Muscle of arm (tissue), 14 donors: ENCODE measurements around the gene SMIM13. TPM values are rescaled to one million over a fixed set of nuclear protein-coding genes. Genes with fewer than 3 reads are reported as not detected.

Source experiments
- DNase-seq: peaks from one replicate; pipeline ENCODE4 v3.0.0-alpha.2; 2013
- long read RNA-seq, 11 donors: transcript quantifications; one replicate each; lab custom pipeline, GENCODE V29; 2026
- polyA plus RNA-seq, 12 donors: library from polyadenylated mRNA; unstranded; fragments of 120-200 nt; gene quantifications; one replicate each; pipeline ENCODE4 v1.2.1, GENCODE V29; 2013; ENCODE audit not compliant: insufficient read length in 12 of 12

SMIM13 gene
- polyA plus RNA-seq = 10 to 100 TPM in 10 of 12 donors, 1 to 10 TPM in 1, not detected in 1; 9.7 to 15.0 (median 11.5) TPM
- long read RNA-seq, donor 1, full-length matches to known transcripts = 3 of 3 reads
- long read RNA-seq, donor 1, partial matches to known transcripts = 0 of 3 reads
- long read RNA-seq, donor 1, other reads (novel, unspliced or antisense) = 0 of 3 reads
- long read RNA-seq, donor 2, full-length matches to known transcripts = 7 of 7 reads
- long read RNA-seq, donor 2, partial matches to known transcripts = 0 of 7 reads
- long read RNA-seq, donor 2, other reads (novel, unspliced or antisense) = 0 of 7 reads
- long read RNA-seq, donor 3, full-length matches to known transcripts = 2 of 2 reads
- long read RNA-seq, donor 3, partial matches to known transcripts = 0 of 2 reads
- long read RNA-seq, donor 3, other reads (novel, unspliced or antisense) = 0 of 2 reads
- long read RNA-seq, donor 4, full-length matches to known transcripts = 1 of 1 reads
- long read RNA-seq, donor 4, partial matches to known transcripts = 0 of 1 reads
- long read RNA-seq, donor 4, other reads (novel, unspliced or antisense) = 0 of 1 reads
- long read RNA-seq, donor 5, full-length matches to known transcripts = 5 of 5 reads
- long read RNA-seq, donor 5, partial matches to known transcripts = 0 of 5 reads
- long read RNA-seq, donor 5, other reads (novel, unspliced or antisense) = 0 of 5 reads
- long read RNA-seq, donor 6, full-length matches to known transcripts = 2 of 2 reads
- long read RNA-seq, donor 6, partial matches to known transcripts = 0 of 2 reads
- long read RNA-seq, donor 6, other reads (novel, unspliced or antisense) = 0 of 2 reads
- long read RNA-seq, donor 7, full-length matches to known transcripts = 5 of 5 reads
- long read RNA-seq, donor 7, partial matches to known transcripts = 0 of 5 reads
- long read RNA-seq, donor 7, other reads (novel, unspliced or antisense) = 0 of 5 reads
- long read RNA-seq, donor 8, full-length matches to known transcripts = 6 of 6 reads
- long read RNA-seq, donor 8, partial matches to known transcripts = 0 of 6 reads
- long read RNA-seq, donor 8, other reads (novel, unspliced or antisense) = 0 of 6 reads
- long read RNA-seq, donor 9, full-length matches to known transcripts = 4 of 4 reads
- long read RNA-seq, donor 9, partial matches to known transcripts = 0 of 4 reads
- long read RNA-seq, donor 9, other reads (novel, unspliced or antisense) = 0 of 4 reads
- long read RNA-seq, donor 10, full-length matches to known transcripts = 5 of 5 reads
- long read RNA-seq, donor 10, partial matches to known transcripts = 0 of 5 reads
- long read RNA-seq, donor 10, other reads (novel, unspliced or antisense) = 0 of 5 reads
- long read RNA-seq, donor 11, full-length matches to known transcripts = 5 of 5 reads
- long read RNA-seq, donor 11, partial matches to known transcripts = 0 of 5 reads
- long read RNA-seq, donor 11, other reads (novel, unspliced or antisense) = 0 of 5 reads

DNA sequence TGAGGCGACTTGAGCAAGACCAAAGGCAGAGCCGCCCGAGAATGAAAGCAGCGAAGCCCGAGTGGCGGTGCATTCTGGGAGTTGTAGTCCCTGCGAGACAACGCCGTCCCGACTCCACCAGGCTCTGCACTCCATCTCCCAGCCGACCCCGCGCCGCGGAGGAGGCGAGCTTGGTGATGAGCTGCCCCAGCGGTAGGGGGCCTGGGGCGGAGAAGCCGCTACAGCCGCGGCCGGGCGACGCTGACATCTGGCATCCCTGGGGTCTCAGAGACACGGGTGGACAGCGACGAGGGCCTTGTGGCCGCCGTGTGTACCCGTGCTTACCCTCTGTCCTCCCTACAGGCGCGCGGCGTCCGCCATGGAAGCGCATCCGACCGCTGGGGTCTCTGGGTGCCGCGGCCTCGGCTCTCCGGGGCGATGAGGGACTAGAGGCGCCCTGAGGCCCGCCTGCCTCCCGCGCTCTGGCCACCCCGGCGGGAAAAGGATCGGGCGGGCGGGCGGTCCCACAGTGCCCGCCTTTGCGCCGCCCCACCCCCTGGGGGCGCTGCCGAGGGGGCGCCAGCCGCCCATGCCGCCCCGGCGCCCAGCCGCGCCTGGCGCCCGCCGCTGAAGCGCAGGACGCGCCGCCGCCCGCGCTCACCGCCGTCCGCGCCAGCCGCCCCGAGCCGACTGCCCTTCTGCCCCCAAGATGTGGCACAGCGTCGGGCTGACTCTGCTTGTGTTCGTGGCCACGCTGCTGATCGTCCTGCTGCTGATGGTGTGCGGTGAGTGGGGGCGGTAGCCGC lies at the start of gene SMIM13:
SMIM13 (plus strand) TSS at position 209 of the 785 bp plus-strand sequence; CDS start at position 689, 480 bp downstream.
- DNase-seq = peak; percentile 97

DNA sequence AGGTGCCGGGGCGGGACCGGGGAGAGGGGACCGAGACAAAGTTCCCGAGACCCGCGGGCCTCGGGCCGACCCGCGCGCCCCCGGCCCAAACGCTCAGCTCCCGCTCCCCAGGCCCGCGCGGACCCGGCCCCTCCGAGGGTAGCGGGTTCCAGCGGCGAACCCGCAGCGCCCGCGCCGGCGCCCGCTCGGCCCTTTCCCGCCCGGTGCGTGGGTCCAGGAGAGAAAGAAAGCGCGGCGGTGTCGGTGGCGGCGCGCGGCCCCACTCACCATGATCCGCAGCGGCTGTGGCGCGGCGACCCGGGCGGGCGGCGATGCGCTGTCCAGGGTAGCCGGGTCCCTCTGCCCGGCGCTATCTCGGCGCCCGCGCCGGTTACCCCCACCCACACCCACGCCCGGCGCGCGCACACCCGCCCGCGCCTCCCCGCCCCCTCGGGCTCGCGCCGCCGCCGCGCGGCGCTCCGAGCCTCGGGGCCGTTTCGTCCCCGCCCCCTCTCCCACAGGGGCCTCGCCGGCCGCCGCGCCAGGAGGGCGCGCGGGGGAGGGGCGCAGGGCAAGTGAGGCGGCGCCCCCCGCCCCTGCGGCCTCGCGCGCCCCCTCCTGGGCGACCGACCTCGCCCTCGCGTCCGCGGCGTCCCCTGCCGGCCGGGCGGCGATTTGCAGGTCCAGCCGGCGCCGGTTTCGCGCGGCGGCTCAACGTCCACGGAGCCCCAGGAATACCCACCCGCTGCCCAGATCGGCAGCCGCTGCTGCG lies 49.5 kb upstream of the SMIM13 start, which contains the start of gene ELOVL2:
ELOVL2 (minus strand) TSS at position 345 of the 751 bp plus-strand sequence; CDS start at position 270, 75 bp downstream.
- DNase-seq = peak; percentile 21

DNA sequence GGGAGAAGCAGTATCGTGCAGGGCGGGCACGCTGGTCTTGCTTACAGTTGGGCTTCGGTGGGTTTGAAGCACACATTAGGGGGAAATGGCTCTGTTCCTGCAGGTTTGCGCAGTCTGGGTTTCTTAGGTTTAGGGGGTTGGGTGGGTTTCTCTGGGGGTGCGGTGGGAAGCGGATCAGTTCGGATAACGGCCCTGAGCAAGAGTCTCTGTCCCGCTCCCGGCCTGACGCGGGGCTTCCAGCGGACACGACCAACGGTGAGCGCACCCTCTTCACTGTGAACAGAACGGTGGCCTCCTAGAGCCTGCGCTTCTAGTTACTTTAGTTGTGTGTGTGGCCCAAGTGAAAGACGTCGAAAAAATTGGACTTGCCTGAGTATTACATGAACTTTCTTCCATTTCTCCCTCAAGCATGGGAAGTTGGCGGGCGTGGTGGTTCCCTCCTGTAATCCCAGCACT lies 48.9 kb upstream of the SMIM13 start:
- no peak for DNase-seq

DNA sequence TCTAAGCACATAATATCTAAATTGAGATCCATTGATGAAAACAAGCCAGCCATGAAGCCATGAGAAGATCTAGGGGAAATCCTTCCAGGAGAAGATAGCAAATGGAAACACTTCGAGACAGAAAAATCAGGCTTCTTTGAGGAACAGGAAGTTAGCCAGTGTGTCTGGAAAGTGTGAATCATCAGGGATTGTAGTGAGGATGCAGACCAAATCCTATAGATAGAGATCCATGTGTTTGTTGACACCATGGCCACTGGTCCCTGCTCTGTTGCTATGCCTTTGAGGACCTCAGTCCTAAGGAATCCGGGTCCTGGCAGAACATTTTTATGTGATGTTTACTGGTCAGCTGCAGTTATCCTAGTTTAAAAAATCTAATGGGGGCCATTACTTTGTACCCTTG lies 42.9 kb upstream of the SMIM13 start:
- no peak for DNase-seq

DNA sequence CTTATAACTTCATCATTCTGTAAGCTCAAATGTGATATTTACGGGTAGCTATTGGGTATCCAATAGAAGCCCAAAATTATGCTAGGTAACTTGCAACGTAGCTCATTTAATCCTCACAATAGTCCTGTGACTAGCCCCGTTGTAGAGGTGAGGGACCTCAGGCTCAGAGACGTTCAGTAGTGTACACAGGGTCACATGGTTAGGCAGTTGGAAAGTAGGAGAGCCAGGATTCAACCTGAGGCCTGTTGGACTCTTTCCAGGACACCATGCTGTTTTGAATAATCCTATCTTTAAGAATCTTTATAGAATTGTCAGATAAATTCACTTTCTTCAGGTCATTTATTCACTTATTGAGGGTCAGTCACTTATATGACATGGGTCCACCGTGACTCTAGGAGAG lies 40.3 kb upstream of the SMIM13 start:
- DNase-seq = no peak

DNA sequence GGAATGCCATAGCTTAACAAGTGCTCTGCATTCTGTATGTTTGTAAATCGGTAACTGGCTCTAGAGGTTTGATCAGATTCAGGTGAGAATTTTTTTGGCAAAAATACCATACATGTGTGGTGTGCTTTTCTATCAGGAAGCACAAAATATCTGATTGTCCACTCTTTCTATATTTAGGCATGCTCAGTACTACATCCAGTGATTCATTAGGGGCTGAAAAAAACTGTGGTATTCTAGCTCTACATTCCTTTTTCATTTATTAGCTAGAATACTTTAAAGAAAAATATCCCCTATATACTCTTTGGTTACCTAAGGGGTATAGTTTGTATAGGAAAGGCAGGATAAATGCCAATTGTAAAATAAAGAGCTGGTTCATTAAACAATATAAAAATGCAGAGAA lies 38.9 kb upstream of the SMIM13 start:
- no peak for DNase-seq

DNA sequence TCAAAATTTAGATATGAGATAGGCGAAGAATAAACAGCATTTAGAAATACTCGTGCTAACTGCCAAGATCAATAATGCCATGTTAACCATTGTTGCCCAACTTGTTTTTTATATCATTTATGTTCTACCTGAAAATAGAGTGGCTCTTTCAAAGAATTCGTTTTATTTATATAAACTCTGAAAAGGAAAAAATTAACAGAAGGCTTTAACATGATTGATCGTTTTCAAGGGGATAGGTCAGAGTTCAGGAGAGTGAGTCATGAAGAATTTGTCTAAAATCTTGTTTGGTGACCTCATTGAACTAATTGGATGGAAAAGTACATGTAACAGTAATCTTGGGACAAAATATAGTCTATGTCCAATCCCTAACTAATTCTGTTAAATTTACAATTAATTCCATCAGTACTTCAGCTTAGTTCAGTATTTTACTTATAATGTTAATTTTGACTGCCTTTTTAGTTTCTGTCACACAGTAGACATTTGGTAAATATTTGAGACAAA lies 38.5 kb upstream of the SMIM13 start:
- no peak for DNase-seq

DNA sequence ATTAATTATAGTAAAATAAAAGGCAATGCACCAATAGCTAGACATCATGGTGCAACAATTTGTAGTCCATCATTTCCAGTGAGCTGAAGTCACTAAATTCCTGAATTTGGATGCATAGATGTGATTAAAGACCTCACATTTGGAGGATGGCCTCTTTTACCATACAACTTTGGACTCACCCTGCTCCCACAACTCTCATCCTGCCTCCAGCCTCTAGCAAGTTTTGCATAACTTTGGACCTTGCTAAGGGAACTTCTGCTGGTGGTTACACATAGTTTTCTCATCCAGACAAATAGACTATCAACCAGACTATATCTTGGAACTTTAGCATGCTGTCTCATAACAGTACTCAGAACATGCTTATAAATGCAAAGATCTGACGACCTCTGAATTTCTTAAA lies 36.8 kb upstream of the SMIM13 start:
- no peak for DNase-seq

DNA sequence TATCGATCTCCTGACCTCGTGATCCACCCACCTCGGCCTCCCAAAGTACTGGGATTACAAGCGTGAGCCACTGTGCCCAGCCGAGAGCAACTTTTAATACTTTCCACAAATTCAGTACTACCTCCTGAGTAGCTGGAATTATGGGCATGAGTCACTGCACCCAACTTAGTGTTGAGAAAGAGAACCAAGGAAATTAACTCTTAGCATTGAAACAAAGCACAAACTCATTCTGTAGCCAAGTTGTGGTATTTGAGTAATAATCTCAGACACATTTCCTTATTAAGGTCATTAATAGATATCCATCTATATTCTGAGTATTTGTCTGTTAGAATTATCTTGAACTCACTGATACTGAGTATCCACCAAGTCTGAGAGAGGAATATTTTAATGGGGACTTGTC lies 35.2 kb upstream of the SMIM13 start:
- DNase-seq = no peak

DNA sequence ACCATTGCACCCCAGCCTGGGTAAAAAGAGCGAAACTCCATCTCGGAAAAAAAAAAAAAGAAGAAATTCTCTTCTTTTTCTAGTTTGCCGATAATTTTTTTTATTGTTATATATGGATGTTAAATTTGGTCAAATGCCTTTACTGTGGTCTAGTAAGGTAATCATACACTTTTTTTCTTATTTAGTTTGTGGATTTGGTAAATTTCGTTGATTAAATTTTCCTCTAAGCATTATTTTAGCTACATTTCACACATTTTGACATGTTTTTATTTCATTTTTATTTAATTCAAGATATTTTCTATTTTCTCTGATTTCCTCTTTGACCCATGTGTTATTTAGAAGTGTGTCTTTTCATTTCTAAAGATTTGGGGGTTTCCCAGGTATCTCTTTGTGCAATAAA lies 31.6 kb upstream of the SMIM13 start:
- DNase-seq = no peak

DNA sequence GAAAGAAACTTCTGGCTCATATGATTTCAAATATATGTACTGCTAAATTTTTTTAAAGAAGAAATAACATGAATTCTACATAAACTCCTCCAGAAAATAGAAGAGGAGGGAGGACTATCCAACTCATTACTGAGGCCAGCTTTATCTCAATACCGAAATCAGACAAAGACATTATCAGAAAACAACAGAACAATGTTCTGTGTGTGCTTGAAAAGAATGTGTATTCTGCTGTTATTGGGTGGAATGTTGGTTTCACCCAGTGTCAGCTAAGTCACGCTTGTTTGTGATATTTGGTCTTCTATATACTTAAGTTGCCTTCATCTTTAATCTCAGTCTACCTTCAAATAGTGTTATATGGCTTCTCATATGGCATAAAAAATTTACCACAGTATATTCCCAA lies 30.9 kb upstream of the SMIM13 start:
- no peak for DNase-seq

DNA sequence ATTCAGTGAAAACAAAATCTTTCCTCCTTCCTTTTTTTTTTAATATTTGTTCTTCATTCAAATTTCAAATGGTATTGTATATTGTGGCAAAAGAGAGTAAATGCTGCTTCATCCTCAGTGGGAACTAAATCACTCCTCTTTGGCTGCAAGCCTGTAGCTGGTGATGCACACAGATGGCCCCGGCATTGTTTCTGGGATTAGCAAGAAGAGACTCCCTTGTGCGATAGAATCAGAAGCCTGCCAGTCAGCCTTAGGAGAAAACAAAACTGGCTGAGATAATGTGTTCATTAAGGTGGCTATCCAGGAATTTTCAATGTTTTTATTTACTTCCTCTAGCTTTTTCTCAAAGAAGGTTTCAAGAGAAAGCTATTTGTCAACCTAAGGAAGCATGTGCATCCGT lies 28.8 kb upstream of the SMIM13 start:
- DNase-seq = no peak

DNA sequence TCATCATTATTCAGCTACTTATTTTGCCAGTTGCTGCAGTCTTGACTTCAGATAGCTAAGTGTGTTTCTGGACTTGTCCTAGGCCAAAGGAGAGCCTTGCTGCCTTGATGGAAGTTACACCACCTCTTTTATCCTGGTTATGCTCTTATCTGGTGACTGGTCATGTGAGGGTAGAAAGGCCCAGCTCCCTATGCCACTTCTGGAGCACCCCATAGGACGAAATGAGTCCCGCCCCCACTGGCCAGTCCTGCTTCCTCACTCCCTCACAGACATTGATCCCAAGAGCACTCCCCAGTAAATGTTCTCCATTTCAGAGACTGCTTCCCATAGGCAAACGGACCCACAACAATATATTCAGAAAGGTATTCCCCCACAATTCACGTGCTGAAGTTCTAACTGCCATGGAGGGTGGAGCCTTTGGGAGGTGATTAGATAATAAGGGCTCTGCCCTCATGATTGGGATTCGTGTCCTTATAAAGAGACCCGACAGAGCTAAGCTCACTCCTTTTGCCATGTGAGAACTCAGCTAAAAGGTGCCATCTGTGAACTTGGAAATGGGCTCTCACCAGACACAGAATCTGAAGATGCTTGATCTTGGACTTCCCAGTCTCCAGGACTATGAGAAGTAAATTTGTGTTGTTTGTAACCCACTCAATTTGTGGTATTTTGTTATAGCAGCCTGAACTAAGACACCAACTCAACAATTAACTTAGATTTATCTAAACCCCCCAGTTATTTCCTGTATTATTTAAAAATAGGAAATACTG lies 28.0 kb upstream of the SMIM13 start:
- no peak for DNase-seq

DNA sequence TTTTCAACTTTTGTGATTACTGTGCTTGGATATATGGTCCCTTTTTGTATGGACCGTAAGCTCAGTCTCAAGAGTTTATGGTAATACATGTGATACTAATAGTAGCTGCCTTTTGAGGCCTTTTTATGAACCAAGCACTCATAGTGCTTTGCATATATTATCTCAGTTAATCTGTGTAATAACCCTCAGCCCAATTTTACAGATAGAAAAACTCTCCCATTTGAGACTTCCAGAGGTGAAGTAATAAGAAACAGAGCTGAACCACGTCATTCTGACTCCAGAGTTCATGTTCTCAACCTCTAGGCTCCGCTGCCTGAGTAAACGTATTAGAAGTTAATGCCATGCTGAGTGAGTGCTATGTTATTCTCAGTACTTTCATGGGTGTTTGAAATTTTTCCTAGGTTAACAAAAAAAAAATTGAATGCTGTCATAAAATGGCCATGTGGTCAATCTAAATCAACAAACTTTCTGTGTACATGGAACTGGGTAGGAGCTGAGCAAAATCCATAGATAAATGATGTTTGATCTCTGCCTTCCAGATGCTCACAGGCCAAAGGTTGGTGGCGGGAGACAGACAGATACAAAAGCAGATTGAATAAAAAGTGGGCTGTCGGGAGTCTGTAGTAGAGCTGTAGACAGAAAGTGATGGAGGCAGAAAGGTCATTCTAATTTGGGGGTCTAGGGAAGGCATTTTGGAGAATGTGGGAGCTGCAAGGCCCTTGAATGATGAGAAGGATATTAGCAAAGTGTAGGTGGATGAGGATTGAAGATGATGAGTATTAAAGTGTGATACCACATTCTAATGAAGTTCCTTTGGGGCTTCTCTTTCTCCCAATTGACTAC lies 26.9 kb upstream of the SMIM13 start:
- DNase-seq = no peak

DNA sequence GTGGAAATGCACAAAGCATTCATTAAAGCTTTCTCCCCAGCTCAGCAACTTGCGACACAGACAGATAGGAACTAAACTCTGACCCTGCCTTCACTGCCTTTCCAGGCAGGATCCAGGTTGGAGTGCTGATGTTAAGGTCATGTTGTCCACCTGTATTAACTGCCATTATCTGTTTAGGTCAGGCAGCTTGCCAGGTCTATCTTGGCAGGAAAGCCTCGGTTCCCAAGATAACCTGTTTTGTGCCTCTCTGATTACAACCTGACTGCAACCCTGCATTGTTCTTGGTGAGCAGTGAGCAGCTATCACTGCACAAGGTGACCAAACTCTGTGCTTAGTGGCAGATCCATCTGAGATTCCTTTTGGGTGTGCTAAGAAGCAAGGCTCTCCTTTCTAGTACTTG lies 26.3 kb upstream of the SMIM13 start:
- DNase-seq = no peak

DNA sequence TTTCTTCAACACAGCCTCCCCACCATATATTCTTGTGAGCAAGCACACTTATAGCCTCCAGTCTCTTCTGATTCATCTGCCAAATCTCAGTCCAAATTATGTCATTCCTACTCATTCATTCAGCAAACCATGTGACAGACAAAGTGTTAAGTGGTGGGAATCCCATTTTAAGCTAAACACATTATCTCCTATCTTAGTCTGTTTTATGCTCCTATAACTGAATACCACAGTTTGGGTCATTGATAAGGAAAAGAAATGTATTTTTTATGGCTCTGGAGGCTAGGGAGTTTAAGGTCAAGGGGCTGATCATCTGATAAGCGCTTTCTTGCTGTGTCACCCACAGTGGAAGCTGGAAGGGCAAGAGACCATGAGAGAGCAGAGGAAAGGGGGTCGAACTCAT lies 23.9 kb upstream of the SMIM13 start:
- no peak for DNase-seq

DNA sequence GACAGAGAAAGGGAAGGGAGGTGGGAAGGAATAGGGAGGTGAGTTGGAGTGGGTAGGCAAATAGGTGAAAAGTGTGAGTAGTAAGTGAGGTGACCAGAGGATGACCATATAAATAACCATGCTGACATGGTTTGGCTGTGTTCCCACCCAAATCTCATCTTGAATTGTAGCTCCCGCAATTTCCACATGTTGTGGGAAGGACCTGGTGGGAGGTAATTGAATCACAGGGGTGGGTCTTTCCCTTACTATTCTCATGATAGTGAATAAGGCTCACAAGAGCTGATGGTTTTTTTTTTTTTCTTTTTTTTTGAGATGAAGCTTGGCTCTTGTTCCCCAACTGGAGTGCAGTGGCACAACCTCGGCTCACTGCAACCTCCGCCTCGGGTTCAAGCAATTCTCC lies 21.5 kb upstream of the SMIM13 start:
- DNase-seq = no peak

DNA sequence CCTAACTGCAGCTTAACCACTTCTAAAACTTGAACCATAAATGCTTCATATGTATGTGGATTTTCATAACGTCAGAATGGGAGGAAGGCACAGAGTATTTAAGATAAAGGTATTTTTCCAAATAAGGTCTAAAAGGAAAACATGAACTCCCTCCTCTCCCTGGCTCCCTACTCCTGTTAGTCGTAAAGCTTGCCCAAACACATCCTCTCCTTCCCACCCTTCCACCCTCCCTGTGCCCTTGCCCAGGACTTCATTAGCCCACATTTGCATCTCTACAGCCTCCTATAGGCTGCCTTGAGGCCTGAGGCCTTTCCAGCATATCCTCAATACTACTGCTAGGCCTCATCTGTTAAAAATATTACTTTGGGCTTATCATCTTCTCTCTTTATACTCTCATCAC lies 17.1 kb upstream of the SMIM13 start:
- DNase-seq = no peak
